Small intestine (tissue), 7 donors: Measurements from ENCODE around the gene MYL9. TPM values are rescaled to one million over a fixed set of nuclear protein-coding genes. Genes with fewer than 3 reads are reported as not detected.

Experiments used
- DNase-seq, 2 donors: peaks; one replicate each; pipeline versions ENCODE4 v3.0.0 to v3.0.0-alpha.2; 2013
- FAIRE-seq: peaks from 2 replicates; lab custom pipeline; 2012; peaks lifted over from hg19 to GRCh38; lab: Jason Lieb, UNC
- H3K27ac ChIP-seq, 3 donors: one replicate each; pipeline ENCODE4 v1.5.1; 2013; ENCODE audit warnings: low read length in 2 of 3, mild to moderate bottlenecking in 2 of 3, control low read depth in 1 of 3, inconsistent platforms in 1 of 3, low read depth in 1 of 3, moderate library complexity in 1 of 3
- H3K27me3 ChIP-seq, 3 donors: one replicate each; pipeline ENCODE4 v1.6.1; 2013; ENCODE audit warnings: low read length in 3 of 3, inconsistent platforms in 1 of 3; ENCODE audit not compliant: control insufficient read depth in 3 of 3, insufficient read depth in 3 of 3
- H3K36me3 ChIP-seq, 3 donors: one replicate each; pipeline ENCODE4 v1.6.1; 2013; ENCODE audit warnings: low read length in 3 of 3, inconsistent platforms in 1 of 3, low read depth in 1 of 3, mild to moderate bottlenecking in 1 of 3, moderate library complexity in 1 of 3; ENCODE audit not compliant: control insufficient read depth in 3 of 3, insufficient read depth in 2 of 3
- H3K4me1 ChIP-seq, 3 donors: one replicate each; pipeline ENCODE4 v1.6.1; 2013; ENCODE audit warnings: low read length in 2 of 3, inconsistent platforms in 1 of 3, low read depth in 1 of 3, mild to moderate bottlenecking in 1 of 3, moderate library complexity in 1 of 3; ENCODE audit not compliant: control insufficient read depth in 3 of 3, insufficient read depth in 2 of 3
- H3K4me3 ChIP-seq, 3 donors: one replicate each; pipeline ENCODE4 v1.5.1; 2013; ENCODE audit warnings: low read length in 3 of 3, control low read depth in 1 of 3, inconsistent platforms in 1 of 3, low read depth in 1 of 3, mild to moderate bottlenecking in 1 of 3, moderate library complexity in 1 of 3
- H3K9me3 ChIP-seq, 2 donors: one replicate each; pipeline ENCODE4 v1.6.1; 2013; ENCODE audit warnings: low read depth in 1 of 2, low read length in 1 of 2; ENCODE audit not compliant: control insufficient read depth in 2 of 2, insufficient read depth in 1 of 2
- WGBS, 3 donors: extraction: QIAGEN DNeasy Blood & Tissue Kit; methylation state at CpG; one replicate each; pipeline ENCODE4 v1.1.7; 2013; 5-methylcytosine and 5-hydroxymethylcytosine counted together
- polyA plus RNA-seq, 4 donors: library from polyadenylated mRNA; stranded (reverse) in 3 of 4; unstranded in 1 of 4; fragments of 200-250 nt in 3 of 4; fragments of 120-200 nt in 1 of 4; gene quantifications; one replicate each; pipeline versions ENCODE4 v1.2.1 to v1.2.3, GENCODE V29; 2013
- donor health status: healthy with polysubstance abuse.
- donor health status: control.
- donor health status: control.
- donor health status: Bipolar disorder and iron deficiency.
- donor health status: healthy.

The MYL9 gene
- polyA plus RNA-seq, 4 donors: 7.4 to 279 (median 62.9) TPM

GRCh38 chr20:36498386-36499179, 42.7 kb upstream of the MYL9 start:
- Histone ChIP-seq H3K27ac (peak overlapping the region in 2 of 3 donors; percentile 29 to 69), H3K36me3 (peaks cover 6 to 77% (median 10%) of the 10 kb centered on the region in 3 donors), H3K4me1 (peaks cover 0 to 11% (median 10%) of the 10 kb centered on the region in 3 donors), H3K4me3 (no peak overlapping the region), H3K27me3 (no peaks in the 10 kb centered on the region), H3K9me3 (no peaks in the 10 kb centered on the region)
- 25 to 70% (median 49%) methylated on average over 14 of the region's 14 CpGs for WGBS, 3 donors
- DNase-seq: peak; percentile 23 to 67
- FAIRE-seq: no peak

- H3K27me3 ChIP-seq: no peaks in the 10 kb centered on the region
- H3K27ac ChIP-seq: peak overlapping the region in 1 of 3 donors; percentile 69
- H3K36me3 ChIP-seq: peaks cover 6 to 72% (median 10%) of the 10 kb centered on the region in 3 donors
- DNase-seq (no peak), FAIRE-seq (no peak)
- peaks cover 0 to 11% (median 10%) of the 10 kb centered on the region in 3 donors for H3K4me1 ChIP-seq
- H3K4me3 ChIP-seq: no peak overlapping the region
- WGBS, 3 donors: 71 to 89% (median 74%) methylated on average over 26 of the region's 26 CpGs
- H3K9me3 ChIP-seq: no peaks in the 10 kb centered on the region
Observed at GRCh38 chr20:36499211-36499610, 42.1 kb upstream of the MYL9 start.

- Histone ChIP-seq H3K27ac (peak overlapping the region in 1 of 3 donors; percentile 61), H3K4me1 (peaks cover 0 to 11% (median 10%) of the 10 kb centered on the region in 3 donors), H3K36me3 (peaks cover 6 to 74% (median 10%) of the 10 kb centered on the region in 3 donors), H3K4me3 (no peak overlapping the region), H3K9me3 (no peaks in the 10 kb centered on the region), H3K27me3 (no peaks in the 10 kb centered on the region)
- FAIRE-seq (no peak), DNase-seq (no peak)
- WGBS, 3 donors: 86 to 94% (median 91%) methylated on average over 29 to 31 of the region's 31 CpGs
Observed at GRCh38 chr20:36499723-36500501, 41.4 kb upstream of the MYL9 start.

- WGBS, 3 donors: 79 to 93% (median 83%) methylated on average over 3 of the region's 3 CpGs
- FAIRE-seq: no peak
Observed at GRCh38 chr20:36501367-36502006, 39.8 kb upstream of the MYL9 start.

GRCh38 chr20:36504295-36504694, 37.0 kb upstream of the MYL9 start:
- 81 to 93% (median 91%) methylated on average over 4 of the region's 4 CpGs for WGBS, 3 donors
- FAIRE-seq: no peak
- Histone ChIP-seq H3K4me3 (no peak overlapping the region), H3K27me3 (no peaks in the 10 kb centered on the region), H3K36me3 (peaks cover 0 to 57% (median 12%) of the 10 kb centered on the region in 3 donors), H3K9me3 (no peaks in the 10 kb centered on the region), H3K4me1 (peaks cover 0 to 2% (median 0%) of the 10 kb centered on the region in 3 donors), H3K27ac (no peak overlapping the region)
- DNase-seq: no peak

More at GRCh38 chr20:36501367-36502006, 39.8 kb upstream of the MYL9 start:
- Histone ChIP-seq H3K27ac (no peak overlapping the region), H3K4me3 (no peak overlapping the region), H3K36me3 (peaks cover 6 to 74% (median 12%) of the 10 kb centered on the region in 3 donors), H3K27me3 (no peaks in the 10 kb centered on the region), H3K9me3 (no peaks in the 10 kb centered on the region), H3K4me1 (peaks cover 0 to 11% (median 10%) of the 10 kb centered on the region in 3 donors)
- no peak for DNase-seq

- Histone ChIP-seq H3K9me3 (no peaks in the 10 kb centered on the region), H3K27ac (no peak overlapping the region), H3K4me1 (no peaks in the 10 kb centered on the region), H3K36me3 (peaks cover 0 to 46% (median 2%) of the 10 kb centered on the region in 3 donors), H3K27me3 (no peaks in the 10 kb centered on the region), H3K4me3 (no peak overlapping the region)
- no peak for FAIRE-seq
- 33 to 52% (median 50%) methylated on average over 1 of the region's 1 CpG for WGBS, 3 donors
- DNase-seq: no peak
Observed at GRCh38 chr20:36506253-36506652, 35.1 kb upstream of the MYL9 start.

- DNase-seq: no peak
- no peaks in the 10 kb centered on the region for H3K9me3 ChIP-seq
Observed at GRCh38 chr20:36507746-36508145, 33.6 kb upstream of the MYL9 start.

More at GRCh38 chr20:36507746-36508145, 33.6 kb upstream of the MYL9 start:
- H3K27ac ChIP-seq: no peak overlapping the region
- 95 to 96% (median 95%) methylated on average over 6 of the region's 6 CpGs for WGBS, 3 donors
- no peaks in the 10 kb centered on the region for H3K4me1 ChIP-seq
- peaks cover 0 to 46% (median 2%) of the 10 kb centered on the region in 3 donors for H3K36me3 ChIP-seq
- FAIRE-seq: no peak
- no peaks in the 10 kb centered on the region for H3K27me3 ChIP-seq
- H3K4me3 ChIP-seq: no peak overlapping the region
